GM18951 (cell line): ENCODE measurements around the gene MARS1.
"Not testable (repeated sequence)": the region's sequence is repeated elsewhere in the genome, so short reads cannot be mapped to it uniquely, and the experiment has no call there.

Experiments
- POLR2A ChIP-seq: IDR thresholded peaks from 4 replicates; pipeline ENCODE4 v1.6.1; 2011; ENCODE audit warnings: mild to moderate bottlenecking; ENCODE audit not compliant: insufficient read length, insufficient read depth; ENCODE audit errors: extremely low read depth
- in situ Hi-C: fragments of 300-500 bp; cut with MboI; formaldehyde crosslinking; loops from one replicate; pipeline ENCODE4 v1.12.0; 2022; ENCODE audit warnings: low sequenced_read_pairs, mixed read lengths, inconsistent platforms; ENCODE audit not compliant: unreplicated experiment

The MARS1 gene

GRCh38 chr12:57481671-57482070, 6.2 kb upstream of the MARS1 start:
- TF ChIP-seq POLR2A, result no peak
- in situ Hi-C loops, result no loop called here

GRCh38 chr12:57483466-57483865, 4.4 kb upstream of the MARS1 start:
- in situ Hi-C loops, result no loop called here
- TF ChIP-seq POLR2A, result no peak

- in situ Hi-C loops, result no loop called here
Measured at GRCh38 chr12:57485695-57486094, 2.2 kb upstream of the MARS1 start.

GRCh38 chr12:57487055-57487596, 742 bp upstream of the MARS1 start:
- in situ Hi-C loops, result no loop called here
- TF ChIP-seq POLR2A, result no peak

More at GRCh38 chr12:57485695-57486094, 2.2 kb upstream of the MARS1 start:
- no peak for TF ChIP-seq POLR2A

GRCh38 chr12:57488402-57489156, 711 bp downstream of the MARS1 start:
- no peak for TF ChIP-seq POLR2A
- in situ Hi-C loops, result no loop called here

GRCh38 chr12:57489157-57489641, 1.3 kb downstream of the MARS1 start:
- in situ Hi-C loops, result no loop called here
- no peak for TF ChIP-seq POLR2A

- TF ChIP-seq POLR2A, result no peak
- in situ Hi-C loops, result no loop called here
Measured at GRCh38 chr12:57490126-57490525, 2.3 kb downstream of the MARS1 start.

- in situ Hi-C loops, result no loop called here
- no peak for TF ChIP-seq POLR2A
Measured at GRCh38 chr12:57491393-57492280, 3.8 kb downstream of the MARS1 start.

GRCh38 chr12:57495051-57495701, 7.3 kb downstream of the MARS1 start:
- in situ Hi-C loops, result not testable (repeated sequence)

GRCh38 chr12:57496822-57497221, 9.0 kb downstream of the MARS1 start:
- TF ChIP-seq POLR2A, result no peak
- in situ Hi-C loops, result no loop called here

GRCh38 chr12:57497223-57498131, 9.6 kb downstream of the MARS1 start:
- in situ Hi-C loops, result no loop called here
- TF ChIP-seq POLR2A, result no peak

GRCh38 chr12:57498132-57498502, 10.2 kb downstream of the MARS1 start:
- TF ChIP-seq POLR2A, result no peak
- in situ Hi-C loops, result no loop called here
